ENCODE data around the gene FGF19.

The FGF19 gene

DNA sequence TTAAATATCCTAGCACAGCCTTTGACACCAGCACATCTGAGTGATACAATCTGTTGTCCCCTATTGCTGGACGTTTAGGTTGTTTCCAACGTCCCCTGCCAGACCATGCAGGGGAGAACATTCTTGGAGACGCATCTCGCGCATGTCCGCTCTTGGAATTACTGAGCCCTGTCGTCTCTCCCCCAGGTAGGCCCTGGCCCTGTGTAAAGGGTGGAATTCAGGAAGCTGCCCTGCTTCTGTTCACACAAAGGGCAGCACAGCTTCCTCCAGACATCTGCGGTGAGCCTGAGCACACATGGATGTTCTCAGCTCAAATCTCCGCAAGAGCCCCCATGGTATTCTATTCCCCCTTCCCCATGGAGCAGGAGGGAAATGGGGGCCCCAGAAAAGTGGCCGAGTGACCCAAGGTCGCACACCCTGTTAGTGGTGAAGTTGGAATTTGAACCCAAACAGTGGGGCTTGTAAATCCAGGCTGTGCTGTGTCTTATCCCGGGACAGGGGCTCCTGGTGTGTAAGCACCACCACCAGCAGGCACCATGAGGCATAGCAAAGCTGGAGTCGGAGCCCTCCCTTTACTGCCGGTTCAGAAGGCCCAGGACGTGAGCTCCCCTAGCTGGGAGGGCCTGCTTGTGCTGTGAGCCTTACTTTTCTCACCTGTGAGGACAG is 5.0 kb upstream of the FGF19 start:
- TF ChIP-seq ZFX (IDR thresholded peaks at IDR 0.05; ENCODE audit: borderline replicate concordance) (no peak), CTCF (IDR thresholded peaks at IDR 0.05) (no peak)
- H3K27ac ChIP-seq = no peak overlapping the region

- TF ChIP-seq ZFX (IDR thresholded peaks at IDR 0.05; ENCODE audit: borderline replicate concordance) = no peak
- no peak for TF ChIP-seq CTCF (IDR thresholded peaks at IDR 0.05)
- no peak overlapping the region for H3K27ac ChIP-seq
Observed at GRCh38 chr11:69707176-69707575, 3.4 kb upstream of the FGF19 start.

- TF ChIP-seq ZFX (IDR thresholded peaks at IDR 0.05; ENCODE audit: borderline replicate concordance) = no peak
- TF ChIP-seq CTCF (IDR thresholded peaks at IDR 0.05) = no peak
- H3K27ac ChIP-seq = no peak overlapping the region
Observed at GRCh38 chr11:69705901-69706787, 2.3 kb upstream of the FGF19 start.

DNA sequence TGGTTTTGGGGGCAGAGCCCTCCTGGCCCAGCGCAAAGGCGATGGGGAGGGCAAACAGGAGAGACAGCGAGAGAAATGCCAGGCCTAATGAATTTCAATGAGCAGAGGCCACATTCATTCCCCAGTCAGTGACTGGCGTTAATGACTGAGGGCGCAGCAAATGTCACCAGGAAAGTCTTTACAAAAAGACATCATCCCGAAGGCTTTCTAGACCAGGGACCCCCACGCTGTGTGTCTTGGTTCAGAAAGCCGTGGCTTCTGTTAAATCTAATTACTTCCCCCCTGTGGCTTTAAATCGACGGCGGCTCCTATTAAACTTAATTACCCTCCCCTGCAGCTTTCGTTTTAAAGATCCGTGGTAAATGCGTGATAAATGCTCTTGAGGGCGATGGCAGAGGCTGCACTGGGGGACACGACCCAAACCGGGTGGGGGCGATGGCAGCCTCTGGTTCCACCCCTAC is 1.6 kb upstream of the FGF19 start:
- no peak overlapping the region for H3K27ac ChIP-seq
- TF ChIP-seq ZFX (IDR thresholded peaks at IDR 0.05; ENCODE audit: borderline replicate concordance) (no peak), CTCF (IDR thresholded peaks at IDR 0.05) (no peak)

- H3K27ac ChIP-seq = no peak overlapping the region
- TF ChIP-seq ZFX (IDR thresholded peaks at IDR 0.05; ENCODE audit: borderline replicate concordance) (no peak), CTCF (IDR thresholded peaks at IDR 0.05) (peak; percentile 90)
Observed at GRCh38 chr11:69704508-69705253, 859 bp upstream of the FGF19 start.

DNA sequence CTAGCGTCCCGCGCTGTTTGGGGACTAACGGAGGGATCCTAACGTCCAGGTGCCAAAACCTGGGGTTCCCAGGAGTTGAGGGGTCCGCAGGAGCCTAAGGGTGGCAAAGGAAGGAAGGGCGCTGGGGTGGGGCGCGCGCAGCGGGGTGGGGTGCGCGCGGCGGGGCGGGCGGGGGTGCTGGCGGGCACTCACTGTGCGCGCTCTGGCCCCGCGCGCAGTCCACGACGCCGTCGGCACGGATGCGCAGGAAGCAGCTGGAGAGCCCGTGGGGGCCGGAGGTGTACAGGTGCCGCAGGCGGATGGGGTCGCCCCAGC is 412 bp downstream of the FGF19 start:
- no peak overlapping the region for H3K27ac ChIP-seq
- no peak for TF ChIP-seq CTCF (IDR thresholded peaks at IDR 0.05)
- TF ChIP-seq ZFX (IDR thresholded peaks at IDR 0.05; ENCODE audit: borderline replicate concordance) = no peak

Data from 22Rv1 (cell line).